Heart left ventricle (tissue), 16 donors: ENCODE measurements around the gene DLL1. TPM values are rescaled to one million over a fixed set of nuclear protein-coding genes. Genes with fewer than 3 reads are reported as not detected.

Experiments
- ATAC-seq, 4 donors: fragments of 200-7000 bp; cut with Tn5 transposase; one replicate each; pipeline ENCODE4 v1.9.1; 2020 to 2022; ENCODE audit warnings: moderate library complexity in 4 of 4, mild to moderate bottlenecking in 3 of 4, moderate number of reproducible peaks in 1 of 4
- DNase-seq, 5 donors: peaks; one replicate each; pipeline ENCODE4 v3.0.0-alpha.2; 2020
- H3K27ac ChIP-seq, 12 donors: fragments of 200-600 bp; sonication (generic) in 4 of 12; one replicate each; pipeline versions ENCODE4 v1.5.0 to v1.8.0; 2016 to 2022; ENCODE audit warnings: mild to moderate bottlenecking in 2 of 12
- H3K27me3 ChIP-seq, 9 donors: fragments of 200-600 bp; sonication (generic) in 2 of 9; one replicate each; pipeline versions ENCODE4 v1.5.1 to v1.8.0; 2016 to 2022; ENCODE audit warnings: mild to moderate bottlenecking in 3 of 9
- H3K36me3 ChIP-seq, 9 donors: fragments of 200-600 bp; sonication (generic) in 2 of 9; one replicate each; pipeline versions ENCODE4 v1.5.0 to v1.8.0; 2018 to 2022; ENCODE audit warnings: mild to moderate bottlenecking in 2 of 9
- H3K4me1 ChIP-seq, 12 donors: fragments of 200-600 bp; sonication (generic) in 4 of 12; one replicate each; pipeline versions ENCODE4 v1.5.0 to v1.8.0; 2016 to 2022; ENCODE audit warnings: mild to moderate bottlenecking in 3 of 12
- H3K4me3 ChIP-seq, 12 donors: fragments of 200-600 bp; sonication (generic) in 4 of 12; one replicate each; pipeline versions ENCODE4 v1.5.0 to v1.8.0; 2017 to 2022; ENCODE audit warnings: mild to moderate bottlenecking in 9 of 12, moderate library complexity in 4 of 12
- H3K9me3 ChIP-seq, 12 donors: fragments of 200-600 bp; sonication (generic) in 4 of 12; one replicate each; pipeline versions ENCODE4 v1.5.0 to v1.8.0; 2016 to 2022; ENCODE audit warnings: mild to moderate bottlenecking in 1 of 12
- CTCF ChIP-seq, 12 donors: fragments of 200-600 bp; sonication (generic) in 4 of 12; IDR thresholded peaks; one replicate each; pipeline versions ENCODE4 v1.5.0 to v1.8.0; 2018 to 2022; ENCODE audit warnings: antibody characterized with exemption in 12 of 12, mild to moderate bottlenecking in 5 of 12
- POLR2A ChIP-seq, 2 donors: fragments of 450-650 bp; IDR thresholded peaks; one replicate each; pipeline ENCODE4 v1.6.1; 2017; ENCODE audit warnings: antibody characterized with exemption in 2 of 2, mild to moderate bottlenecking in 2 of 2, moderate library complexity in 2 of 2
- WGBS, 4 donors: extraction: QIAGEN DNeasy Blood & Tissue Kit in 2 of 4; methylation state at CpG; one replicate each; pipeline versions ENCODE4 v1.1.5 to v1.1.7; 2013 to 2018; 5-methylcytosine and 5-hydroxymethylcytosine counted together
- intact Hi-C, 10 donors: fragments of 100-400 bp; cut with DNase I; formaldehyde crosslinking; loops; one replicate each; pipeline versions ENCODE4 v1.11.1 to v1.14.2; 2022
- polyA plus RNA-seq, 2 donors: library from polyadenylated mRNA; stranded (reverse); fragments of 200-250 nt; gene quantifications; one replicate each; pipeline ENCODE4 v1.2.3, GENCODE V29; 2013
- total RNA-seq, 9 donors: library from RNA; depleted of rRNA in 2 of 9; stranded (reverse); fragments of >200 nt in 2 of 9; fragmentation: NEBNext Ultra II Directional in 3 of 9; extraction: Animal tissue kit (Norgen Biotek cat#: 25700) in 3 of 9; gene quantifications; one replicate each; pipeline versions ENCODE4 v1.1.0 to v1.2.4, GENCODE V29; 2016 to 2023
- donor health status: ischemic (EF 13 %, LVEDD 7.1; RV severe dilation, severe dysfunction).
- donor health status: healthy with polysubstance abuse.
- donor health status: DM: no; HTN: yes; CAD: no.
- donor health status: DM: no; HTN: no; CAD: no.
- donor health status: ischemic (EF 25% LVEDD 6.9; RV normal size, moderate dysfunction).
- donor health status: ischemic (EF 25% LVEDD 5.7; RV mildly dilated, moderate dysfunction).
- donor health status: healthy.
- donor health status: DM: yes; HTN: yes; CAD: no.
- donor health status: ischemic (EF 35%, LVEDD 5.7; RV mildly dilated, moderate dysfunction).
- donor health status: nonischemic (EF 11% LVEDD 7.7; RV severe dilation, severe dysfunction).
- donor health status: DM: yes; HTN: yes; CAD: no.
- donor health status: PGD.
- donor health status: ischemic (EF 29% LVEDD 5.4; RV normal size, mild dysfunction).
- donor health status: nonischemic (EF 23%, LVEDD 6.1; RV moderate dilation, normal function).

DLL1 gene
- total and polyA plus RNA-seq, 11 donors = 2.6 to 10.7 (median 8.0) TPM

GRCh38 chr6:170284126-170284773, 6.6 kb downstream of the DLL1 start:
- Histone ChIP-seq H3K9me3 (no peaks in the 10 kb centered on the region), H3K4me3 (no peak overlapping the region), H3K27ac (no peak overlapping the region), H3K27me3 (peaks cover 0 to 29% (median 0%) of the 10 kb centered on the region in 9 donors), H3K36me3 (peaks cover 0 to 46% (median 36%) of the 10 kb centered on the region in 9 donors), H3K4me1 (peaks cover 8 to 57% (median 35%) of the 10 kb centered on the region in 12 donors)
- TF ChIP-seq CTCF (IDR thresholded peaks at IDR 0.05) (no peak), POLR2A (IDR thresholded peaks at IDR 0.05) (no peak)
- ATAC-seq (no peak), DNase-seq (peak in 1 of 5 donors; percentile 49)
- intact Hi-C loops = loop anchor here in 4 of 10 donors (10.0 kb wide), 3 partner anchors 129 to 239 kb away; no protein-coding TSS in a partner anchor
- 96 to 97% (median 96%) methylated on average over 12 to 15 of the region's 15 CpGs for WGBS, 4 donors

GRCh38 chr6:170283212-170284081, 7.4 kb downstream of the DLL1 start:
- H3K27me3 ChIP-seq = peaks cover 0 to 21% (median 0%) of the 10 kb centered on the region in 9 donors
- DNase-seq = no peak
- ATAC-seq = no peak
- no peak for TF ChIP-seq POLR2A (IDR thresholded peaks at IDR 0.05)
- no peak for TF ChIP-seq CTCF (IDR thresholded peaks at IDR 0.05)
- peaks cover 0 to 46% (median 36%) of the 10 kb centered on the region in 9 donors for H3K36me3 ChIP-seq
- intact Hi-C loops = loop anchor here in 4 of 10 donors (10.0 kb wide), 3 partner anchors 129 to 239 kb away; no protein-coding TSS in a partner anchor
- 94 to 96% (median 95%) methylated on average over 32 to 60 of the region's 60 CpGs for WGBS, 4 donors
- no peak overlapping the region for H3K4me3 ChIP-seq
- H3K27ac ChIP-seq = no peak overlapping the region
- H3K9me3 ChIP-seq = no peaks in the 10 kb centered on the region
- H3K4me1 ChIP-seq = peaks cover 5 to 57% (median 31%) of the 10 kb centered on the region in 12 donors

- H3K9me3 ChIP-seq = no peaks in the 10 kb centered on the region
- no peak for ATAC-seq
- DNase-seq = no peak
- peaks cover 3 to 57% (median 28%) of the 10 kb centered on the region in 12 donors for H3K4me1 ChIP-seq
- H3K27me3 ChIP-seq = peaks cover 0 to 13% (median 0%) of the 10 kb centered on the region in 9 donors
- intact Hi-C loops = loop anchor here in 4 of 10 donors (10.0 kb wide), 3 partner anchors 128 to 238 kb away; no protein-coding TSS in a partner anchor
- no peak for TF ChIP-seq CTCF (IDR thresholded peaks at IDR 0.05)
- no peak for TF ChIP-seq POLR2A (IDR thresholded peaks at IDR 0.05)
- H3K27ac ChIP-seq = no peak overlapping the region
- no peak overlapping the region for H3K4me3 ChIP-seq
- peaks cover 0 to 40% (median 34%) of the 10 kb centered on the region in 9 donors for H3K36me3 ChIP-seq
- 91 to 95% (median 95%) methylated on average over 28 of the region's 28 CpGs for WGBS, 4 donors
Observed at GRCh38 chr6:170282512-170283158, 8.2 kb downstream of the DLL1 start.
